AG20443 (cell line): ENCODE data around the gene TSPAN15.

Experiments used
- DNase-seq: peaks from one replicate; pipeline ENCODE4 v3.0.0; 2012; ENCODE audit warnings: low spot score, mixed read lengths

Gene TSPAN15

GRCh38 chr10:69466158-69466490 lies 14.9 kb downstream of the TSPAN15 start:
- no peak for DNase-seq

- DNase-seq = no peak
These were observed 15.4 kb downstream of the TSPAN15 start for GRCh38 chr10:69466689-69467088.

GRCh38 chr10:69467928-69468750 lies 16.9 kb downstream of the TSPAN15 start:
- no peak for DNase-seq

- no peak for DNase-seq
These were observed 17.5 kb downstream of the TSPAN15 start for GRCh38 chr10:69468751-69469089.

GRCh38 chr10:69469976-69470375 lies 18.7 kb downstream of the TSPAN15 start:
- DNase-seq = no peak

DNA sequence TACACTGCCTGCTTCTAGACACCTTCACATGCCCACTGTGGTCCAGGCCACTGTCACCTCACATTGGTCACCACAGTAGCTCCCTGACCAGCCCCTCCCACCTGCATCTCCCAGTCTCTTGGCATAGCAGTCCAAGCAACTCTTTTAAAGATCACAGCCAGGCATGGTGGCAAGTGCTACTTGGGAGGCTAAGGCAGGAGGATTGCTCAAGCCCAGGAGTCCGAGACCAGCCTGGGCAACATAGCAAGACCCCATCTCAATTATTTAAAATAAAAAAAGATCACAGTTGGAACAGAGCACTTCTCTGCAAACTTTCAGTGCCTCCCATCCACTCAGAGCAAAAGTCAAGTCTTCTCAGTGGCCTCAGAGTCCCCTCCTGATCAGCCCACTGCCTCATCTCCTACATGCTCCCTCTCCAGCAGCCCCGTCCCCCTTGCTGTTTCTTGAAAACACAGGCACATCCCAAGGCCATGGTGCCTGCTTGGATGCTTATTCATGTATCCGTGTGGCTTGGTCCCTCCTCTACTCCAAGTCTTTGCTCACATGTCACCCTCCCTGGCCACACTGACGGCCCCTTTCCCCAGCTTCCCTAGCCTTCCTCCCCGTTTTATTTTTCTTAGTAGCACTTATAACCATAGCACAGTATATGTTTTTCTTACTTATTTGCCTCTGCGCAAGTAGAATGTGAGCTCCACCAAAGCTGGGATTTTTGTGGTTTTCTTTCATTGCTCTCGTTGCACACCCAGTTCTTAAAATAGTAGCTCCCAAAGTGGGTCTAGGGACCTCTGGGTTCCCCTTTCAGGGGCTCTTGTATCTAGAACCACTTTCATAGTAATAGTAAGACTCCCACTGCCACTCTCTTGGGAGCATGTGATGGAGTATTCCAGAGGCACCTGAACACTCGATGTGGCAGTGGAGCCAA lies 19.5 kb downstream of the TSPAN15 start:
- DNase-seq = no peak

DNA sequence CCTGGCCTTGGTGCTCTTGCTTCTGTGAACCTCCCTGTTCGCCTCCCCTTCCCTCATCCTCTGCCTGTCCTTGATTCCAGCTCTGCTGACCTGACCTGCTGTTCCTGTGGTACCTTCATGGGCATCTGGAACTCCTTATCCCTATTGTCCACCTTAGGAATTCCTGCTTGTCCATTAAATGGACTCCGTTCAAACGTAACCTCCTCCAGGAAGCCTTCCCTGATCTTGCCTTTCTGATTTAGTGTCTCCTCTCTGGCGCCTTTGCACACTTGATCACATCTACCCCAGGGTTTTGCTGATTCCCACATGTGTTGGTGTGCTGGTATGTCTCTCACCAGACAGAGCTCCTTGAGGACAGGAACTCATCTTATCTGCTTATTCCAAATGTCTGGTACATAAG lies 20.9 kb downstream of the TSPAN15 start:
- no peak for DNase-seq

DNA sequence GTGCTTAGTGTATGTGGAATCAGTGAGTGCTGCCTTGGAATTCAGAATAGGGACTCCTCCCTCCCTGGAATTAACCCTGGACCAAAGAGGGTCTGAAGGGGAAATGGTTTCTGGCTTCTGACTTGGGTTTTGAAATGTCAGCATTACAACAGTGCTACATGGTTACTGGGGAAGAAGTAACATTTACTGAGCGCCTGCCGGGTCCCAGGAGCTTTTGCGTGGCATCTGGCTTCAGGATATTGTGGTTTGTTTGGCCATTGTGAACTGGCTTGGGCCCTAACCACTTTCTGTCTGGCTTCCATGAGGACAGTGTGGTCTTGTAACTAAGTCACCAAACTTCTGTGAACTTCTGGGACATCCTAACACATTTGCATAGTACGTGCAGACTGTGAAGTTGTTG lies 21.3 kb downstream of the TSPAN15 start:
- DNase-seq = peak; percentile 64

DNA sequence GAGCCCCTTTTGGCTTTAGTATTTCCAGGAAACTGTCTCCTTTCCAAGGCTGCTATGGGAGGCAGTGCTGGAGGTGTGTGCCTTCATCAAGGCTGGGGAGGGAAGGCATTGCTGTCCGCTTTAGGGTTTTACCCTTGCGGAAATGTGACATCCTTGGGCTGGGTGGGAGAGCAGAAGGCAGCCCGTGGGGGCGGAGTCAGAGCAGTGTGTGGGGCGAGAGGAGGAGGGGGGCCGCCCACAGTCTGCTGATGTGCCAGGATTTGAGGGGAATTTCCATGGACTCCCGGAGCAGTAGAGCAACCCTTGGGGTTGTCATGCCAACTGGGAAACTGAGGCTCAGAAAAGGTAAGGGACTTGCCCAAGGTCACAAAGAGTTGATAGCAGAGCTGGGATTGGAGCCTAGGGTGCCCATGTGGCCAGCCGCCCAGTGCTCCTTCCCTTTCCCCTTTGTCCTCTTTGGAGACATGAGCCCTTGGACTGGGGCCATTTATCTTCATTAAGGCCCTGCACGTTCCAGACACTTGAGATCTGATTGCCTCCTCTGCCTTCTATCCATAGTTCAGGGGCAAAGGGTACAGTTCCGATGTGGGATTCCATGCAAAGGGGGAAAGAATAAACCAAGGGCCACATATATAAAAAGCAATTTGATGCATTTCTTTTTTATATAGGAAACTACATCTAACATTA lies 22.2 kb downstream of the TSPAN15 start:
- DNase-seq = no peak

- DNase-seq = peak; percentile 91
These were observed 23.6 kb downstream of the TSPAN15 start for GRCh38 chr10:69474742-69475432.

DNA sequence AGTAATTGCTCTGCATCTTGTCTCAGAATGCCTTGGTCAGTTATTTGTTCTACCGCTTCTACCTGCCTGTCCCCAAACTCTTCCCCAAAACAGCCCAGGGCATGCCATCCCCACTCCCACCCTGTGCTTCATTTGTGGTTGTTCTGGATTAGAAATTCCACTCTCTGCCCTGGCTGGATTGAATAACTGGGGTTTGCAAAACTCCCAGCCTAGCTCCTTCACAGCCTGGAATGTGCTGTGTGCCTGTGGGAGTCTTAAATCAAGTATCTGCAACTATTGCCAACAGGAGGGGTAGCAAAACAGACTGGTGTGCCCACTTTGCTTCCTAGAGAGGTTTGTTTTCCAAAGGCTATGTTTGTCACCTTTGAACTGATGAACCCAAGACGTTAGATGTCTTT lies 24.2 kb downstream of the TSPAN15 start:
- peak; percentile 39 for DNase-seq

- DNase-seq = no peak
These were observed 26.8 kb downstream of the TSPAN15 start for GRCh38 chr10:69477968-69478597.

DNA sequence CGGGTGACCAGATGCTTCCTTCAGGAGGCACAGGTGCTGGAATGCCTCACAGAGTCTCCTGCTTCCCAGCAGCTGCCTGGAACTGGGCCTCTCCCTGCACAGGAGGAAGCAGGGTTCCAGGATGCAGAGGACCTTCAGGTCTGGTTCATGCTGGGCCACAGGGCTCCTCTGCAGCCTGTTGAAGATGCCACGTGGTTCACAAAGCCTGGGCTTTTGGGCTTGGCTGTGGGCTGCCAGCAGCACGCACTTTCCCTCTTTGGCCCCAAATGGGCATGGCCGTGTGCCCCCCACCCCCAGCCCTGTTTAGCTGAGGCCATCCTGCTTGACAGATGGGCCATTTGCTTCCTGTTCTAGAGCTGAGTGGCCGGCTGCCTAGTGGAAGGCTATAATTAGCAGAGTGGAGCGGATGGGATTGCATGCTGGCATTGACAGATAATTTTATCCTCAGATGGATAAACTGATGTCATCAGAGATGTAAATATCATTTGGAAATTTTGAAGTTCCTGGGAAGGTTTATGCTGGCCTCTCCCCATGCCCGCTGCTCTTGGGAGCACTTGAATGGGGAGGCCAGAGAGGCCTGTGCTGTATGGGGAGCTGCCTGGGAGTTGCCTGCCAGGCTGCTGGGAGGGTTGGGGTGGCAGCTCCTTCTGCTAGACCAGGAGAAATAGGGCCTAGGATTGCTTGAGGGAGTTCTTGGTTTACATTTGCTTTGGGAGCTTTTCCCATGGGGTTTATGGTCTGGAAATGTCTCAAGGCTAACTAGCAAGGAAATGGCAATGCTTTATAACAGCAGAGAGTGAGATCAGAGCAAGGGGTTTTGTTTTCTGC lies 28.2 kb downstream of the TSPAN15 start:
- no peak for DNase-seq

DNA sequence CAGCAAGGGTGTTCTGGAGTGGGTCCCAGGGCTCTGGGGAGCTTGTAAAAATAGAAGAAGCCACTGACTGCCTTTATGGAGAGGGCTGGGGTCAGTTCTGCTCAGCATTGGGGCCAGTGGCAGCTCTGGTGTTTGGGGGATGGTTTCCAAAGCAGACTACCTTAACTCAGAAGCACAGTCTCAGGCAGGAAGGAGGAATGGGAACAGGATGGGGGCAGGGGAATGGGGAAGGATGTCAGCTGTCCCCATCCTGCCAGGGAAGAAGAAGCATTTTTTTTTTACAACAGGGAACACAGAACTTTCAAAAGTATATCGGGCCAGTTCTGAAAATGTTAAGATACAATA lies 28.8 kb downstream of the TSPAN15 start:
- no peak for DNase-seq

DNA sequence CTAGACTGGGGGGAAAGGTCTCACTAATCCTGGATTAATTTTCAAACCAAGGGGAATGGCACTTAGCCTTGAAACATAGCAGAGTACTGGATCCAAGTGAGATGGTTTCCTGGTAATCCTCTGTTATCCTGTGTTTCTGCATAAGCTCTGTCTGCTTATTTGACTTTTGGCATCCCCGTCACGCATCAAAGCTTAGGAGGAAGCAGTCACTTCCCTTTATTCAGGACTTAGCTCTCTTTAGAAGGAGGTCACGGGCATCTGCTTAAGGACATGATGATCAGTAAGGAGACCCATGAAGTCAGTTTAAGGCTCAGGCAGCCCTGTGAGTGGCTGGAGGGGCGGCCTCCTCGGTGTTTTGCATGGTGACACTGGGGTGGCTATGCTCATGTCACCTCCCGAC lies 30.0 kb downstream of the TSPAN15 start:
- no peak for DNase-seq

DNA sequence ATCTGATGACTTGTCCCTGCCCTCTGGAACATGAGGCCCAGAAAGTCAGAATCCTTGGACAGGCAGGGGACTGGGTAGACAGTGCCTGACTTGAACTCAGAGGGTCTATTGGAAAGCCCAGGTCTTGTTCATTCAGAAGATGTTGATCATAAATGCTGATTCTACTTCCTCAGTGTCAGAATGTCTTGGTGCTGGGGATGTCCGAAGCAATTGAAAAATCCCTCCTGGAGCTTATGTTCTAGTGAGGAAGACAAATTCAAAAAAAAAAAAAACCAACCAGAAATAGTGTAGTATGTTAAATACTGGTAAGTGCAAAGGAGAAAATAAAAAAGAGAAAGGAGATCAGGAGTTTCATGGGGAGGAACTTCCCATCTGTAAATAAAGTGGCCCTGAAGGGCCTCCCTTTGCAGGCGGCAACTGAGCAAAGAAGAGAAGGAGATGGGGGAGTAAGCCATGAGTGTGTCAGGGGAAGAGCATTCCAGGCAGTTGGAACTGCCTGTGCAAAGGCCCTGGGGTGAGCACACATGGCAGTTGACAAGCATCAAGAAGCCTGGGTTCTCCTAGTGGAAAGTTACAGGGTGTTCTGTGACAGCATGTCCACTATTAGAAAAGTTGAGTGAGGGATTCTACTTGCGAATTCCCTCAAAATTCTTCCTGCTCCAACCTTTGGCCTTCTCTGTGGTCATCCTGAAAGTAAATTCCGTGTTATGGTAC lies 30.7 kb downstream of the TSPAN15 start:
- DNase-seq = no peak

- DNase-seq = peak; percentile 51
These were observed 32.7 kb downstream of the TSPAN15 start for GRCh38 chr10:69483963-69484362.

DNA sequence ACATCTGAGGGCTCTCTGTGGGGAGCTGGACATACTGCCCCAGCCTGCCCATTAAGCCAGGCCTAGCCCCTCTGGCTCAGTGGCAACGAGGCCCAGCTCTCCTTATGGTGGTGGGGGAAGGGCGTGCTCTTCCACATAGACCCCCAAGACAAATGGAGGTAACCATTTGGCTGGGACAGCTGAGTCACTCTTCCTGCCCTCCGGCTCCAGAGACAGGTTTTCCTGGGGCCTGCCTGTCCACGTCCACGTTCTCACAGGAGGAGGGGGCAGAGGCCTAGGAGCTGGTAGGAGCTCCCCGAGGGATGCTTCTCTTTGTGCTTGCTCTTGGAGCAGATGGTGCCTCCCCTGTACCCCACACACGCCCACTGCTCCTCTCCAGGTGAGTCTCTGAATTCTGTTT lies 33.5 kb downstream of the TSPAN15 start:
- DNase-seq = no peak

- DNase-seq = no peak
These were observed 35.9 kb downstream of the TSPAN15 start for GRCh38 chr10:69486922-69487730.
